Neural cell (in vitro differentiated cells): ENCODE measurements around the gene FAM118A. TPM values are rescaled to one million over a fixed set of nuclear protein-coding genes. Genes with fewer than 3 reads are reported as not detected.

Experiments
- H2AFZ ChIP-seq: fragments of 200-600, 300-800 bp; sonication (generic), shearing (Covaris generic); 2 replicates; pipeline ENCODE4 v1.6.0; 2014; ENCODE audit warnings: low read depth, mild to moderate bottlenecking, antibody characterized with exemption, low read length, moderate library complexity
- H3F3A ChIP-seq: fragments of 200-600 bp; shearing (Covaris generic); 2 replicates; pipeline ENCODE4 v1.6.1; 2016; ENCODE audit warnings: mild to moderate bottlenecking, moderate library complexity, mixed read lengths, antibody characterized with exemption, low read length; ENCODE audit not compliant: insufficient read depth, poor library complexity, severe bottlenecking
- H3K27ac ChIP-seq: fragments of 200-600, 300-800 bp; sonication (generic), shearing (Covaris generic); 2 replicates; pipeline ENCODE4 v1.5.1; 2014; ENCODE audit warnings: mild to moderate bottlenecking, low read length, moderate library complexity
- H3K27me3 ChIP-seq: fragments of 300-800, 200-600 bp; sonication (generic), shearing (Covaris generic); 2 replicates; pipeline ENCODE4 v1.6.0; 2014; ENCODE audit warnings: mild to moderate bottlenecking, low read depth, low read length, moderate library complexity; ENCODE audit not compliant: insufficient read depth
- H3K36me3 ChIP-seq: fragments of 300-800, 200-600 bp; sonication (generic), shearing (Covaris generic); 2 replicates; pipeline ENCODE4 v1.5.1; 2014; ENCODE audit warnings: mild to moderate bottlenecking, antibody characterized with exemption, low read length, moderate library complexity; ENCODE audit not compliant: insufficient read depth
- H3K4me2 ChIP-seq: fragments of 300-800, 200-600 bp; sonication (generic), shearing (Covaris generic); 2 replicates; pipeline ENCODE4 v1.6.0; 2014; ENCODE audit warnings: mild to moderate bottlenecking, low read length
- H3K4me3 ChIP-seq: fragments of 300-800, 200-600 bp; sonication (generic), shearing (Covaris generic); 2 replicates; pipeline ENCODE4 v1.5.1; 2014; ENCODE audit warnings: mild to moderate bottlenecking, low read length, moderate library complexity
- H3K79me2 ChIP-seq: fragments of 200-600 bp; shearing (Covaris generic); replicated peaks from 2 replicates; pipeline ENCODE4 v1.6.0; 2014; ENCODE audit warnings: mild to moderate bottlenecking, low read length, moderate library complexity; ENCODE audit not compliant: insufficient read depth
- H3K9ac ChIP-seq: fragments of 300-800, 200-600 bp; sonication (generic), shearing (Covaris generic); 2 replicates; pipeline ENCODE4 v1.6.1; 2016; ENCODE audit warnings: mild to moderate bottlenecking, low read length, mixed read lengths
- H3K9me2 ChIP-seq: fragments of 200-600 bp; shearing (Covaris generic); 2 replicates; pipeline ENCODE4 v1.6.1; 2016; ENCODE audit warnings: mild to moderate bottlenecking, low read length, mixed read lengths; ENCODE audit not compliant: insufficient read depth
- H3K9me3 ChIP-seq: fragments of 200-600, 300-800 bp; sonication (generic), shearing (Covaris generic); 2 replicates; pipeline ENCODE4 v1.6.1; 2016; ENCODE audit warnings: mild to moderate bottlenecking, mixed run types, low read length, moderate library complexity, mixed read lengths
- H4K20me1 ChIP-seq: fragments of 200-600 bp; shearing (Covaris generic); 2 replicates; pipeline ENCODE4 v1.6.1; 2016; ENCODE audit warnings: mild to moderate bottlenecking, mixed run types; ENCODE audit not compliant: insufficient read depth
- CTCF ChIP-seq: fragments of 450-650 bp; IDR thresholded peaks from 2 replicates; pipeline ENCODE4 v1.5.1; 2014; ENCODE audit warnings: antibody characterized with exemption, mild to moderate bottlenecking, moderate library complexity; ENCODE audit not compliant: poor library complexity, severe bottlenecking
- EP300 ChIP-seq: fragments of 450-650 bp; conservative IDR thresholded peaks from 2 replicates; pipeline ENCODE4 v1.6.1; 2014; ENCODE audit warnings: antibody characterized with exemption, mild to moderate bottlenecking, moderate library complexity; ENCODE audit not compliant: poor library complexity, severe bottlenecking
- EZH2 ChIP-seq: fragments of 200-600, 300-800 bp; shearing (Covaris generic), sonication (generic); IDR thresholded peaks from 2 replicates; pipeline ENCODE4 v1.6.1; 2014; ENCODE audit warnings: antibody characterized with exemption, low read length, borderline replicate concordance, mild to moderate bottlenecking; ENCODE audit not compliant: insufficient read depth, poor library complexity, severe bottlenecking
- MXI1 ChIP-seq: fragments of 450-650 bp; conservative IDR thresholded peaks from 2 replicates; pipeline ENCODE4 v1.6.1; 2014; ENCODE audit warnings: antibody characterized with exemption, mild to moderate bottlenecking; ENCODE audit not compliant: poor library complexity, severe bottlenecking
- POLR2AphosphoS5 ChIP-seq: IDR thresholded peaks from 2 replicates; pipeline ENCODE4 v1.6.1; 2012
- RAD21 ChIP-seq: fragments of 450-650 bp; conservative IDR thresholded peaks from 2 replicates; pipeline ENCODE4 v1.6.1; 2014; ENCODE audit warnings: antibody characterized with exemption, mild to moderate bottlenecking, moderate library complexity
- REST ChIP-seq: IDR thresholded peaks from 2 replicates; pipeline ENCODE4 v1.6.1; 2012; ENCODE audit warnings: borderline replicate concordance
- SMC3 ChIP-seq: fragments of 450-650 bp; conservative IDR thresholded peaks from 2 replicates; pipeline ENCODE4 v1.6.1; 2014; ENCODE audit warnings: antibody characterized with exemption, mild to moderate bottlenecking, moderate library complexity; ENCODE audit not compliant: poor library complexity
- TAF1 ChIP-seq: IDR thresholded peaks from 2 replicates; pipeline ENCODE4 v1.6.1; 2012; ENCODE audit warnings: low read depth
- polyA plus RNA-seq: library from polyadenylated mRNA; depleted of rRNA; stranded (reverse); fragments of >200 nt; gene quantifications from 2 replicates; pipeline ENCODE4 v1.2.3, GENCODE V29; 2014

FAM118A gene
- polyA plus RNA-seq, 1 donor from 2014 or later, result 9.6 TPM

- Histone ChIP-seq H2AFZ (no peak overlapping the region), H3K9me3 (no peaks in the 10 kb centered on the region), H3K79me2 (no peaks in the 10 kb centered on the region), H3K4me3 (no peak overlapping the region), H3K27me3 (no peaks in the 10 kb centered on the region), H3K27ac (no peak overlapping the region), H3K36me3 (no peaks in the 10 kb centered on the region), H3K9ac (no peak overlapping the region), H3K9me2 (no peaks in the 10 kb centered on the region), H4K20me1 (no peaks in the 10 kb centered on the region), H3F3A (no peaks in the 10 kb centered on the region), H3K4me2 (no peak overlapping the region)
- no peak for TF ChIP-seq MXI1
- no peak for TF ChIP-seq POLR2AphosphoS5
- TF ChIP-seq EP300, result no peak
- TF ChIP-seq RAD21, result no peak
- no peak for TF ChIP-seq EZH2
- no peak for TF ChIP-seq TAF1
- no peak for TF ChIP-seq CTCF
- no peak for TF ChIP-seq REST
- TF ChIP-seq SMC3, result no peak
Measured at GRCh38 chr22:45261407-45262088, 48.2 kb upstream of the FAM118A start.

GRCh38 chr22:45262195-45262930 is 47.4 kb upstream of the FAM118A start:
- H2AFZ ChIP-seq, result no peak overlapping the region
- no peaks in the 10 kb centered on the region for H3K27me3 ChIP-seq
- H3K9me2 ChIP-seq, result no peaks in the 10 kb centered on the region
- no peaks in the 10 kb centered on the region for H3F3A ChIP-seq
- no peak overlapping the region for H3K4me2 ChIP-seq
- H3K27ac ChIP-seq, result no peak overlapping the region
- H3K9ac ChIP-seq, result no peak overlapping the region
- H3K4me3 ChIP-seq, result no peak overlapping the region
- no peaks in the 10 kb centered on the region for H3K79me2 ChIP-seq
- H3K9me3 ChIP-seq, result no peaks in the 10 kb centered on the region
- H4K20me1 ChIP-seq, result no peaks in the 10 kb centered on the region
- TF ChIP-seq TAF1, result no peak
- no peak for TF ChIP-seq SMC3
- TF ChIP-seq EZH2, result no peak
- TF ChIP-seq RAD21, result no peak
- no peak for TF ChIP-seq CTCF
- TF ChIP-seq MXI1, result no peak
- TF ChIP-seq EP300, result no peak
- TF ChIP-seq REST, result no peak
- TF ChIP-seq POLR2AphosphoS5, result no peak
- H3K36me3 ChIP-seq, result no peaks in the 10 kb centered on the region
